HepG2 (cell line): ENCODE data around the gene PLRG1. TPM values are rescaled to one million over a fixed set of nuclear protein-coding genes. Genes with fewer than 3 reads are reported as not detected.

ENCODE experiments used
- ATF3 ChIP-seq: sonication (generic); formaldehyde crosslinking; IDR thresholded peaks from 2 replicates; pipeline ENCODE4 v1.4.0; 2020; ENCODE audit warnings: missing genetic modification reagents
- ATF7 ChIP-seq, 2 experiments: fragments of 450-650 bp in 1 of 2; sonication (generic) in 1 of 2; formaldehyde crosslinking in 1 of 2; IDR thresholded peaks; 2 replicates each; pipeline versions ENCODE4 v1.4.0 to v1.6.1; 2016 to 2020; ENCODE audit warnings: antibody characterized with exemption in 1 of 2, mild to moderate bottlenecking in 1 of 2, missing genetic modification reagents in 1 of 2
- ELF3 ChIP-seq: IDR thresholded peaks from 2 replicates; pipeline ENCODE4 v1.6.1; 2016; ENCODE audit warnings: missing genetic modification reagents, missing compliant biosample characterization
- ELK4 ChIP-seq: sonication (generic); formaldehyde crosslinking; IDR thresholded peaks from 2 replicates; pipeline ENCODE4 v1.9.0; 2021; ENCODE audit warnings: missing genetic modification reagents, borderline replicate concordance
- FOXP4 ChIP-seq: sonication (generic); formaldehyde crosslinking; IDR thresholded peaks from 2 replicates; pipeline ENCODE4 v1.4.0; 2020; ENCODE audit warnings: missing genetic modification reagents
- NR2F1 ChIP-seq, 2 experiments: fragments of 450-650 bp in 1 of 2; formaldehyde crosslinking in 1 of 2; IDR thresholded peaks; 2 replicates each; pipeline versions ENCODE4 v1.5.0 to v1.6.1; 2016 to 2020; ENCODE audit warnings: mild to moderate bottlenecking in 1 of 2, missing compliant biosample characterization in 1 of 2, missing genetic modification reagents in 1 of 2, moderate library complexity in 1 of 2
- THAP9 ChIP-seq: sonication (generic); formaldehyde crosslinking; IDR thresholded peaks from 2 replicates; pipeline ENCODE4; 2020; ENCODE audit warnings: missing genetic modification reagents, mild to moderate bottlenecking, borderline replicate concordance
- ZBTB1 ChIP-seq: sonication (generic); formaldehyde crosslinking; IDR thresholded peaks from 2 replicates; pipeline ENCODE4 v1.4.0; 2020; ENCODE audit warnings: missing genetic modification reagents, borderline replicate concordance
- ZEB1 ChIP-seq: IDR thresholded peaks from 2 replicates; pipeline ENCODE4 v1.6.1; 2012; ENCODE audit warnings: mild to moderate bottlenecking, low read depth, inconsistent platforms; ENCODE audit not compliant: insufficient replicate concordance
- ZFP1 ChIP-seq: IDR thresholded peaks from 2 replicates; pipeline ENCODE4 v1.6.1; 2016
- ZNF235 ChIP-seq: sonication (generic); formaldehyde crosslinking; IDR thresholded peaks from 2 replicates; pipeline ENCODE4 v1.8.1; 2023; ENCODE audit warnings: mild to moderate bottlenecking, missing genetic modification reagents, borderline replicate concordance
- ZNF646 ChIP-seq: sonication (generic); formaldehyde crosslinking; IDR thresholded peaks from 2 replicates; pipeline ENCODE4 v1.9.0; 2021; ENCODE audit warnings: mild to moderate bottlenecking, missing genetic modification reagents
- ZNF691 ChIP-seq: sonication (generic); formaldehyde crosslinking; IDR thresholded peaks from 2 replicates; pipeline ENCODE4 v1.4.0; 2020; ENCODE audit warnings: missing genetic modification reagents, low read depth, mild to moderate bottlenecking, borderline replicate concordance
- polyA plus RNA-seq, 8 experiments: library from polyadenylated mRNA; depleted of rRNA in 3 of 8; stranded (reverse) in 7 of 8; unstranded in 1 of 8; fragments of >200 nt; fragmentation: Illumina TruSeq in 4 of 8; extraction: Trizol in 4 of 8; gene quantifications; 2 replicates each; pipeline versions ENCODE4 v1.2.1 to v1.2.3, GENCODE V29; 2011 to 2016; ENCODE audit warnings: low read depth in 4 of 8, missing spikeins in 1 of 8, mixed read lengths in 1 of 8; ENCODE audit not compliant: insufficient read depth in 1 of 8
- total RNA-seq, 5 experiments: library from RNA; depleted of rRNA; stranded (reverse); fragments of >200 nt; fragmentation: Illumina TruSeq; extraction: Trizol; gene quantifications; 2 replicates each; pipeline ENCODE4 v1.2.3, GENCODE V29; 2016; ENCODE audit warnings: low read depth in 1 of 5

PLRG1 gene
- total and polyA plus RNA-seq, 2 of the 13 experiments (the other 11 are each of a cell fraction or from before 2014, with no cell fraction given), result 77.3 to 110 TPM

GRCh38 chr4:154590329-154591006 is 40.3 kb upstream of the PLRG1 start, which contains the start of gene FGA (continued):
- no peak for TF ChIP-seq ZNF646 (CRISPR knock-in tag)
- peak; percentile 93 for TF ChIP-seq ZFP1
- TF ChIP-seq FOXP4 (CRISPR knock-in tag), result peak; percentile 100
- 0 out of 4 replicates have a peak, but pooled peaks of 1 of the 2 experiments have one; percentile 35 for TF ChIP-seq NR2F1 (CRISPR knock-in tag; IDR thresholded peaks at IDR 0.05)
- TF ChIP-seq ZNF691, result peak; percentile 46; the same call in 1 of the 2 replicates
- no peak for TF ChIP-seq THAP9
- TF ChIP-seq ATF7 (IDR thresholded peaks at IDR 0.05), result no peak
- TF ChIP-seq ATF7 (CRISPR knock-in tag; IDR thresholded peaks at IDR 0.05), result no peak; the same call in 1 of the 2 replicates
- TF ChIP-seq ZEB1, result no peak
- no peak for TF ChIP-seq ZBTB1 (CRISPR knock-in tag)
- TF ChIP-seq ZNF235 (CRISPR knock-in tag), result no peak
- TF ChIP-seq ELK4 (CRISPR knock-in tag), result no peak
- peak; percentile 62; the same call in 1 of the 2 replicates for TF ChIP-seq ATF3
- TF ChIP-seq ELF3, result peak; percentile 96
